ENCODE results near the gene EHD1.
A peak's percentile ranks its signal among the peaks of the same experiment; 100 is the strongest.

The EHD1 gene

DNA sequence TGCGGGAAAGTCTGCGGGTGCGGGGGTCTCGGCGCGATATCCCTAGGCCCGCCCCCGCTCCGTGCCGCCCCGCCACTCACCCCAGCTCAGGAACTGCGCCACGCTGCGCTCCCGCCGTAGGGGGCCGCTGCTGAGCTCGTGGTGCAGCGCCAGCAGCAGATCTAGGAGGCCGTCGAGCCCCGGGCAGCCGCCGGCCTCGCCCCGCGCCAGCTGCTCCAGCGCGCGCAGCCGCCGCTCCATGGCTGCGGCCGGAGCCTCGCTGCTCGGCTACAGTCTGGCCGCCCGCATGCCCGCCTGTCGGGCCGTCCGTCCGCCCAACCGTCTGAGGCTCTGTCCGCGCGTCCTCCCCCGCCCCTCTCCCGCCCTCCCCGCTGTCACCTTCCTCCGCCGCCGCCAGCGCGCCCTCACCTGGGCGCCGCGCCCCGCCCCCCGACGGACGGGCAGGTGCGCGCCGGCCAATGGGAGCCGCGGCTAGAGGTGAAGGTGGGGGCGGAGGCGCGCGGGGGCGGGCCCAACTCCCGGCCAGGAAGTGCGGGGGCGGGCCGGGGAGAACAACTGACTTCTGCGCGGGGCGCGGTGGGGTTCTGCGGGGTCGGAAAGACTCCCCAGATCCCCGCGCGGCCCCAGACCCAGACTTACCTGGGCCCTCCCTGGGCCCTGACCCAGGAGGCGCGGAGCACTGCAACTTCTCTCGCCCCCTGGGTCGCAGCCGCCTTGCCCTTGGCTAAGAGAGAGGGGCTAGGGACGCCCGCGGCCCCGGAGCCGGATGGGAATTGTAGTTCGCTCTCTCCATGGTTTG is 33.9 kb downstream of the EHD1 start, which contains the start of gene CDC42BPG:
CDC42BPG (minus strand) TSS at position 324 of the 799 bp plus-strand sequence; CDS start at position 240, 84 bp downstream.
- Mint-ChIP-seq H3K27ac (peak within 1 kb of the TSS; percentile 45 to 72 (median 52)), H3K4me1 (peaks cover 9% of the 10 kb centered on the region), H3K36me3 (ENCODE audit: low read depth) (no peaks in the 10 kb centered on the region), H3K4me3 (peak within 1 kb of the TSS; percentile 83 to 84 (median 84)), H3K9me3 (no peaks in the 10 kb centered on the region), H3K27me3 (ENCODE audit: low read depth) (peaks cover 16% of the 10 kb centered on the region)
- TF ChIP-seq, protein P1, sequence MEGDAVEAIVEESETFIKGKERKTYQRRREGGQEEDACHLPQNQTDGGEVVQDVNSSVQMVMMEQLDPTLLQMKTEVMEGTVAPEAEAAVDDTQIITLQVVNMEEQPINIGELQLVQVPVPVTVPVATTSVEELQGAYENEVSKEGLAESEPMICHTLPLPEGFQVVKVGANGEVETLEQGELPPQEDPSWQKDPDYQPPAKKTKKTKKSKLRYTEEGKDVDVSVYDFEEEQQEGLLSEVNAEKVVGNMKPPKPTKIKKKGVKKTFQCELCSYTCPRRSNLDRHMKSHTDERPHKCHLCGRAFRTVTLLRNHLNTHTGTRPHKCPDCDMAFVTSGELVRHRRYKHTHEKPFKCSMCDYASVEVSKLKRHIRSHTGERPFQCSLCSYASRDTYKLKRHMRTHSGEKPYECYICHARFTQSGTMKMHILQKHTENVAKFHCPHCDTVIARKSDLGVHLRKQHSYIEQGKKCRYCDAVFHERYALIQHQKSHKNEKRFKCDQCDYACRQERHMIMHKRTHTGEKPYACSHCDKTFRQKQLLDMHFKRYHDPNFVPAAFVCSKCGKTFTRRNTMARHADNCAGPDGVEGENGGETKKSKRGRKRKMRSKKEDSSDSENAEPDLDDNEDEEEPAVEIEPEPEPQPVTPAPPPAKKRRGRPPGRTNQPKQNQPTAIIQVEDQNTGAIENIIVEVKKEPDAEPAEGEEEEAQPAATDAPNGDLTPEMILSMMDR (IDR thresholded peaks at IDR 0.05; ENCODE audit: unreplicated experiment in 3 of 3): peak; percentile 56 to 66 (median 62)

DNA sequence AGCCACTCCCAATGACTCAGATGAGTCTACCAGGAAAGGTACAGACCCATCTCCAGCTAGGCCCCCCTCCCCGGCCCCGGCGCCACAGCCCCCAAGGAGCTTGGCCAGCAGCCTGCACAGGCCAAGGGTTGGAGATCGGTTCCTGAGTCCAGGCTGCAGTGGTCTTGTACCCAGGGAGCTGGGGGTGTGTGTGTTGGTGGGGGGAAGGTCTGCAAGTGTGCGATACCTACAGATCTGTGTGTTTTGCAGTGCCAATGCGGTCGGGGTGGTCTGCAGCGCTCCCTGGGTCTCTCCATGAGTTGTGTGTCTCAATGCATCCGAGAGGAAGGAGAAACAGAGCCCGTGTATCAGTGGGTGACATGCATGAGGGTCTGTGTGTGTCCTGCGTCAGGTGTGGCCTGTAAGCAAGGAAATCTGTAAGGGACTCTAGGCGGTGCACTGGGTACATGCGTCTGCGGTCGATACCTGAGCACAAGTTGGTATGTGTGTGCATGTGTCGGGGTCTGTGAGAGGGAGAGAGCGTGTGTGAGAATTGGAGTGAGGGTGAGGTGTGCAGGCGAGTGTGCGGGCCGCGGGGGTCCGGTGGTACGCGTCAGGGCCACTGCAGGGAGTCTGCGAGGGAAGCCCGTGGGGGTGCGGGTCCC is 34.6 kb downstream of the EHD1 start:
- Mint-ChIP-seq H3K4me1 (peaks cover 9% of the 10 kb centered on the region), H3K4me3 (peak overlapping the region; percentile 83 to 84 (median 84)), H3K36me3 (ENCODE audit: low read depth) (no peaks in the 10 kb centered on the region), H3K27ac (peak overlapping the region; percentile 30 to 45 (median 39)), H3K9me3 (no peaks in the 10 kb centered on the region), H3K27me3 (ENCODE audit: low read depth) (peaks cover 16% of the 10 kb centered on the region)
- TF ChIP-seq, protein P1 (IDR thresholded peaks at IDR 0.05; ENCODE audit: unreplicated experiment in 3 of 3): no peak

DNA sequence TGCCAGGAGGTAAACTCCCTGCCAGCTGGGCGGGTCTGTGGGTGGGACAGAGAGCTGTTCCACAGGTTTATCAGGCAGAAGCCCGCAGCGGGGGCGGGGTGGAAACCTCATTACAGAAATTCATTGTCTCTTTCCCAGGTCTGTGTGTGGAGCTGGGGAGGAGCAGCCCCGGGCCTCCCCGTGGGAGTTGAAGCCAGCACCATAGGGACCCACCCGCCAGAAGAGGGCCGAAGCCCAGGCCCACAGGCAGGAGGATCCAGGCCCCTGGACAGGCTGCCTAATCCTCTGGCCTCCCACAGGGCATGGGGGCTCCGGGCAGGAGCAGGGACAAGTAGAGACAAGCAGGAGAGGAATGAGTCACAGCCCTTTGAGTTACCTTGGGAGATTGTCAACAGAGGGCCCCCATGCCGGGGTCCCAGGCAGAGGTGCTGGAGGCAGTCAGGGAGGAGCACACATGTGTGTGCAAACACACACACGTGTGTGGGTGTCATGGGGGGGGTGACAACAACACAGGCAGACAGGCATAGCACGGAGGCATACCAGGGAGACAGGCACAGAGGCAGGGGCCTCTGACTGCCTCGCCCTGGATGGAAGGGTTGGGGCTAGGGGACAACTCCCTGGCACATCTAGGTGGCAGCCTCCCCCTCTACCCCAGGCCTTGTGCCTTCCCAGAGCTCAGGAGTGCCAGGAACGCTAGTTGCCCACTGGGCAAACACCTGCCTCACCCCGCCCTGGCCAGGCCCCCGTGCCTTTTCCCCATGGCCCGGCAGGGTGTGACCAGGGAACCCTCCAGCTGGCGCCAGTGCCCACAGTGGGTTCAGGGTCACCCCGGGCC is 35.4 kb downstream of the EHD1 start:
- H3K4me1 Mint-ChIP-seq: peaks cover 9% of the 10 kb centered on the region

DNA sequence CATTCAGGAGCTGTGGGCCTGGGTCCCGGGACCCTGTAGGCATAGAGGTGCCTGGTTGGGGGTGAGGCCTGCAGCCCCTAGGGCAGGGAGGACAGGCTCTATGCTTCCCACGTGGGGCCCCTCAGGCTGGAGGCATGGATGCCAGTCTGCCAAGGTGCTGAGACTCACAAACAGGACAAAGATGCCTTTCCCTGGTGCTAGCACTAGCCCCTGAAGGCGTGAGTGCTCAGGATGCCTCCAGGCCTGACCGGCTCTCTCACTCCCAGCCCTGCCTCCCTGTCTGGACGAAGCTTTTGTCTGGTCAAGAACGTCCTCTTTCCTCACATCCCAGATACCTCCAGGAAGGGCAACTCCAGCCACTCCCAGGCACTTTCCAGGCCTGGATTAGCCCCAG is 36.1 kb downstream of the EHD1 start:
- Mint-ChIP-seq H3K36me3 (ENCODE audit: low read depth) (no peaks in the 10 kb centered on the region), H3K27me3 (ENCODE audit: low read depth) (peaks cover 16% of the 10 kb centered on the region), H3K27ac (no peak overlapping the region), H3K4me3 (peak overlapping the region in 1 of 3 experiments; percentile 42), H3K9me3 (no peaks in the 10 kb centered on the region), H3K4me1 (peaks cover 9% of the 10 kb centered on the region)
- TF ChIP-seq, protein P1 (IDR thresholded peaks at IDR 0.05; ENCODE audit: unreplicated experiment in 3 of 3): no peak

More for the DNA sequence above, 35.4 kb downstream of the EHD1 start:
- H3K4me3 Mint-ChIP-seq: peak overlapping the region; percentile 83 to 84 (median 84)
- H3K27ac Mint-ChIP-seq: peak overlapping the region in 2 of 3 experiments; percentile 76 to 83
- no peaks in the 10 kb centered on the region for H3K9me3 Mint-ChIP-seq
- H3K36me3 Mint-ChIP-seq (ENCODE audit: low read depth): no peaks in the 10 kb centered on the region
- peaks cover 16% of the 10 kb centered on the region for H3K27me3 Mint-ChIP-seq (ENCODE audit: low read depth)
- TF ChIP-seq, protein P1 (IDR thresholded peaks at IDR 0.05; ENCODE audit: unreplicated experiment in 3 of 3): no peak

DNA sequence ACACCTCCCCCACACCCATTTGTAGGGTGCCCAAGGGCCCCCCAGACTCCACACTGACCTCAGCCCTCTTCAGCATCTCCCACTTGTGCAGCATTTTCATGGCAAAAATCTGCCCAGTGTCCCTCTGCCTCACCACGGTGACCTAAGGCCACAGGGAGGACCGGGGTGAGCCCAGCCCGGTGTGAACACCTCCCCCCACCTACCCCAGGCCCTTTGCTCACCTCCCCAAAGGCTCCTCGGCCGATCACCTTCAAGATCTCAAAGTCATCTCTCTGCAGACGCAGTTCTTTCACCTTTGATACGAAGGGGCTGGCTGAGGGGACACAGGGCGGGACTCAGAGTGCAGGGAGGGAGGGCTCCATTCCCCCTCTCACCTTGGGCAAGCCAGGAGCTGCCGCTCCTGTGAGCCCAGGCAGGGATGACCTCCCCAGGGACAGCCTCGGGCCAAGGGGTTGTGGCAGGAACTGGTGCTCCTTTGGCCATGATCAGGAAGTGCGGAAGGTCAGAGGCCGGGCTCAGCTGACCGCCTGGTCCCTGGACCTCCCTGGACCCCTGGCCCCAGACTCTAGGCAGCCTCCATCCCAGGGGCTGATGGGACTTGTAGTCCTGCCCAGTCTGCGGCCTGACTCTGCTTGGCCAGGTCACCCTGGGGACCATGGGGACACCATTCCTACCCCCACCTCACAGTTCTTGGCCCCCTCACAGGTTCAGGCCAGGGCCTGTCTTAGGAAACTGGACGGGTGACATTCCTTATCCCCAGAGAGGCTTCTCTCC is 36.6 kb downstream of the EHD1 start:
- H3K27ac Mint-ChIP-seq: no peak overlapping the region
- H3K36me3 Mint-ChIP-seq (ENCODE audit: low read depth): no peaks in the 10 kb centered on the region
- TF ChIP-seq, protein P1 (IDR thresholded peaks at IDR 0.05; ENCODE audit: unreplicated experiment in 3 of 3): no peak
- no peak overlapping the region for H3K4me3 Mint-ChIP-seq
- H3K9me3 Mint-ChIP-seq: no peaks in the 10 kb centered on the region
- H3K27me3 Mint-ChIP-seq (ENCODE audit: low read depth): peaks cover 16% of the 10 kb centered on the region
- H3K4me1 Mint-ChIP-seq: peaks cover 9% of the 10 kb centered on the region
